ENCODE data around the gene RASSF5. TPM values are rescaled to one million over a fixed set of nuclear protein-coding genes. Genes with fewer than 3 reads are reported as not detected.

RASSF5 gene, protein sequence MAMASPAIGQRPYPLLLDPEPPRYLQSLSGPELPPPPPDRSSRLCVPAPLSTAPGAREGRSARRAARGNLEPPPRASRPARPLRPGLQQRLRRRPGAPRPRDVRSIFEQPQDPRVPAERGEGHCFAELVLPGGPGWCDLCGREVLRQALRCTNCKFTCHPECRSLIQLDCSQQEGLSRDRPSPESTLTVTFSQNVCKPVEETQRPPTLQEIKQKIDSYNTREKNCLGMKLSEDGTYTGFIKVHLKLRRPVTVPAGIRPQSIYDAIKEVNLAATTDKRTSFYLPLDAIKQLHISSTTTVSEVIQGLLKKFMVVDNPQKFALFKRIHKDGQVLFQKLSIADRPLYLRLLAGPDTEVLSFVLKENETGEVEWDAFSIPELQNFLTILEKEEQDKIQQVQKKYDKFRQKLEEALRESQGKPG
- total RNA-seq (2022) (6.1 and 6.5 TPM in 2 replicates), Bru-seq, nascent RNA (percentile 43 among the genes with signal in this experiment), BruChase-seq, experiment 1, labeled RNA remaining after a 6-hour chase (percentile 50 among the genes with signal in this experiment), BruChase-seq, experiment 2, labeled RNA remaining after a 2-hour chase (percentile 46 among the genes with signal in this experiment)
- long read RNA-seq, partial matches to known transcripts = 2 of 5 reads
- long read RNA-seq, other reads (novel, unspliced or antisense) = 0 of 5 reads

DNA sequence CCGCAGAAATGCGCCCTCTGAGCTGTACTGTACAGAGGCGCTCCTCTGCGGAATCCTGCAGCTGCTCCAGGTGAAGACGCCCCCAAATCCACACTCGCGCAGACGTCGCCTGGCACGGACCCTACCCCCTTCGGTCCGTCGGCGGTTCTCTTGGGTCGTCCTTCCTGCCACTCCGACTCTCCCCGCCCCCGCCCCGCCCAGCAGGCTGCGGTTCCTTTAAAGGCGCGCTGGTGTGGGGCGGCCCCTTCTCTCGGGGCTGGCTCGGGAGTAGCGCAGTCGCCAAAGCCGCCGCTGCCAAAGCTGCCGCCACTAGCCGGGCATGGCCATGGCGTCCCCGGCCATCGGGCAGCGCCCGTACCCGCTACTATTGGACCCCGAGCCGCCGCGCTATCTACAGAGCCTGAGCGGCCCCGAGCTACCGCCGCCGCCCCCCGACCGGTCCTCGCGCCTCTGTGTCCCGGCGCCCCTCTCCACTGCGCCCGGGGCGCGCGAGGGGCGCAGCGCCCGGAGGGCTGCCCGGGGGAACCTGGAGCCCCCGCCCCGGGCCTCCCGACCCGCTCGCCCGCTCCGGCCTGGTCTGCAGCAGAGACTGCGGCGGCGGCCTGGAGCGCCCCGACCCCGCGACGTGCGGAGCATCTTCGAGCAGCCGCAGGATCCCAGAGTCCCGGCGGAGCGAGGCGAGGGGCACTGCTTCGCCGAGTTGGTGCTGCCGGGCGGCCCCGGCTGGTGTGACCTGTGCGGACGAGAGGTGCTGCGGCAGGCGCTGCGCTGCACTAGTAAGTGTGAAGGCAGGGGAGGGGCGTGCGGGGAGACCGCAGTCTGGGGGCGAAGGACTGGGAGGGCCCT, at the start of gene RASSF5:
Gene RASSF5 (plus strand): TSS at position 248 of the 846 bp plus-strand sequence. CDS start 72 bp downstream, at position 320.
- Mint-ChIP-seq H3K4me1 (ENCODE audit: low read depth, unreplicated experiment) (peaks cover 62% of the 10 kb centered on the region), H3K27ac (ENCODE audit: unreplicated experiment) (peak within 1 kb of the TSS; percentile 28), H3K36me3 (ENCODE audit: insufficient read depth, unreplicated experiment) (peaks cover 46% of the 10 kb centered on the region), H3K4me3 (ENCODE audit: low read depth, unreplicated experiment) (peak within 1 kb of the TSS; percentile 82), H3K27me3 (ENCODE audit: unreplicated experiment) (peaks cover 45% of the 10 kb centered on the region), H3K9me3 (ENCODE audit: low read depth, unreplicated experiment) (no peaks in the 10 kb centered on the region)
- CTCF ChIA-PET = interaction anchor here (0.5 to 1.4 kb wide), 9 partner anchors 11 to 640 kb away, joined by 3 to 6 read pairs (median 4); no protein-coding TSS in a partner anchor
- peak; percentile 84 for DNase-seq
- BruUV-seq (replicated peaks) = no TSS peak
- TF ChIP-seq, protein P1, sequence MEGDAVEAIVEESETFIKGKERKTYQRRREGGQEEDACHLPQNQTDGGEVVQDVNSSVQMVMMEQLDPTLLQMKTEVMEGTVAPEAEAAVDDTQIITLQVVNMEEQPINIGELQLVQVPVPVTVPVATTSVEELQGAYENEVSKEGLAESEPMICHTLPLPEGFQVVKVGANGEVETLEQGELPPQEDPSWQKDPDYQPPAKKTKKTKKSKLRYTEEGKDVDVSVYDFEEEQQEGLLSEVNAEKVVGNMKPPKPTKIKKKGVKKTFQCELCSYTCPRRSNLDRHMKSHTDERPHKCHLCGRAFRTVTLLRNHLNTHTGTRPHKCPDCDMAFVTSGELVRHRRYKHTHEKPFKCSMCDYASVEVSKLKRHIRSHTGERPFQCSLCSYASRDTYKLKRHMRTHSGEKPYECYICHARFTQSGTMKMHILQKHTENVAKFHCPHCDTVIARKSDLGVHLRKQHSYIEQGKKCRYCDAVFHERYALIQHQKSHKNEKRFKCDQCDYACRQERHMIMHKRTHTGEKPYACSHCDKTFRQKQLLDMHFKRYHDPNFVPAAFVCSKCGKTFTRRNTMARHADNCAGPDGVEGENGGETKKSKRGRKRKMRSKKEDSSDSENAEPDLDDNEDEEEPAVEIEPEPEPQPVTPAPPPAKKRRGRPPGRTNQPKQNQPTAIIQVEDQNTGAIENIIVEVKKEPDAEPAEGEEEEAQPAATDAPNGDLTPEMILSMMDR (IDR thresholded peaks at IDR 0.05; ENCODE audit: unreplicated experiment) = no peak
- intact Hi-C loops (cut with micrococcal nuclease; ENCODE audit: unreplicated experiment) = loop anchor here (5.0 kb wide), 1 partner anchor 35 kb away; no protein-coding TSS in a partner anchor

DNA sequence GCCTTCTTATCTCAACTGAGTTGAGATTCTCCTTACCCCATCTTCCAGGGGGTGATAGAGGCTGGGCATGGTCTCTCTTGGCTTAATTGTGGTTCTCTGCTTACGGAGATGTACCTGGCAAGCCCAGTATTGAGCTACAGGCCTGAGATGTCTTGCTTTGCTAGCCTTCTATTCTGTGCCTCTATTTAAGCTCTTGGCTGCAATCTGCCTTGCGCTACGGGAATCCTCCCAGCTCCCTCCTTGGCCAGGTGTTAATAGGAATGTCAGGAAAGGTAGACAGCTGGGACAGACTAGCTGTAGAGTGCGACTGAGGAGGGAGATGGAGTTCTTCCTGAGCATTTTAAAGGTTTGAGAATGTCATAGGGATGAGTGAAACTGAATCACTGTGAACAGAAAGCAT, 47.6 kb upstream of the RASSF5 start:
- Mint-ChIP-seq H3K9me3 (ENCODE audit: low read depth, unreplicated experiment) (no peaks in the 10 kb centered on the region), H3K27ac (ENCODE audit: unreplicated experiment) (no peak overlapping the region), H3K4me1 (ENCODE audit: low read depth, unreplicated experiment) (peaks cover 19% of the 10 kb centered on the region), H3K4me3 (ENCODE audit: low read depth, unreplicated experiment) (no peak overlapping the region), H3K27me3 (ENCODE audit: unreplicated experiment) (no peaks in the 10 kb centered on the region), H3K36me3 (ENCODE audit: insufficient read depth, unreplicated experiment) (peaks cover 6% of the 10 kb centered on the region)
- CTCF ChIA-PET = interaction anchor here (1.2 kb wide), 1 partner anchor 11 kb away, joined by 3 read pairs; the partner anchor contains the start of gene IKBKE
- intact Hi-C loops (cut with micrococcal nuclease; ENCODE audit: unreplicated experiment) = no loop called here
- TF ChIP-seq, protein P1 (IDR thresholded peaks at IDR 0.05; ENCODE audit: unreplicated experiment) = no peak
- no TSS peak for BruUV-seq (replicated peaks)
- no peak for DNase-seq

DNA sequence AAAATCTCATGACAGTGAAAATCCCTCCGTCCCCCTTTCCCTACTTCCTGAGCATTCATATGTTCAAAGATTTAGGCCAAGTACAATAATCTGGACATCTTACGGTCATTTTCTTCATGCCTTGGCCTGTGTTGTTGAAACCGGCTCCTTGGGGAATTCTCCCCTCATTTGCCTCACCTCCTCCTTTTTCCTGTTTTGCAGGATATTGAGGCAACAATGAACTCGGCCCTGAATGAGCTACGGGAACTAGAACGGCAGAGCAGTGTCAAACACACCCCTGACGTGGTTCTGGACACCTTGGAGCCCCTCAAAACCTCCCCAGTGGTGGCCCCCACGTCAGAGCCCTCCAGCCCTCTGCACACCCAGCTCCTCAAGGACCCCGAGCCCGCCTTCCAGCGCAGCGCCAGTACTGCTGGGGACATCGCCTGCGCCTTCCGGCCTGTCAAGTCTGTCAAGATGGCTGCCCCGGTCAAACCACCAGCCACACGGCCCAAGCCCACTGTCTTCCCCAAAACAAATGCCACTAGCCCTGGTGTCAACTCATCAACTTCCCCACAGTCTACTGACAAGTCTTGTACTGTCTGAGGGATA, 46.4 kb upstream of the RASSF5 start:
- Mint-ChIP-seq H3K9me3 (ENCODE audit: low read depth, unreplicated experiment) (no peaks in the 10 kb centered on the region), H3K36me3 (ENCODE audit: insufficient read depth, unreplicated experiment) (peaks cover 6% of the 10 kb centered on the region)

More for the DNA sequence above, 46.4 kb upstream of the RASSF5 start:
- Mint-ChIP-seq H3K4me1 (ENCODE audit: low read depth, unreplicated experiment) (peaks cover 16% of the 10 kb centered on the region), H3K4me3 (ENCODE audit: low read depth, unreplicated experiment) (no peak overlapping the region), H3K27ac (ENCODE audit: unreplicated experiment) (no peak overlapping the region), H3K27me3 (ENCODE audit: unreplicated experiment) (no peaks in the 10 kb centered on the region)
- TF ChIP-seq, protein P1 (IDR thresholded peaks at IDR 0.05; ENCODE audit: unreplicated experiment) = no peak
- DNase-seq = no peak
- CTCF ChIA-PET = interaction anchor here (0.6 to 0.8 kb wide), 2 partner anchors 9 to 975 kb away, joined by 3 to 5 read pairs; partner anchors contain the start of gene IKBKE
- no TSS peak for BruUV-seq (replicated peaks)
- intact Hi-C loops (cut with micrococcal nuclease; ENCODE audit: unreplicated experiment) = no loop called here

Measured in Calu3 (cell line).